NCI-H2227 (cell line): ENCODE measurements around the gene CTSH.

Source experiments
- DNase-seq: peaks from one replicate; lab custom pipeline; 2025; ENCODE audit not compliant: unreplicated experiment; lab: John Stamatoyannopoulos, UW

The CTSH gene

DNA sequence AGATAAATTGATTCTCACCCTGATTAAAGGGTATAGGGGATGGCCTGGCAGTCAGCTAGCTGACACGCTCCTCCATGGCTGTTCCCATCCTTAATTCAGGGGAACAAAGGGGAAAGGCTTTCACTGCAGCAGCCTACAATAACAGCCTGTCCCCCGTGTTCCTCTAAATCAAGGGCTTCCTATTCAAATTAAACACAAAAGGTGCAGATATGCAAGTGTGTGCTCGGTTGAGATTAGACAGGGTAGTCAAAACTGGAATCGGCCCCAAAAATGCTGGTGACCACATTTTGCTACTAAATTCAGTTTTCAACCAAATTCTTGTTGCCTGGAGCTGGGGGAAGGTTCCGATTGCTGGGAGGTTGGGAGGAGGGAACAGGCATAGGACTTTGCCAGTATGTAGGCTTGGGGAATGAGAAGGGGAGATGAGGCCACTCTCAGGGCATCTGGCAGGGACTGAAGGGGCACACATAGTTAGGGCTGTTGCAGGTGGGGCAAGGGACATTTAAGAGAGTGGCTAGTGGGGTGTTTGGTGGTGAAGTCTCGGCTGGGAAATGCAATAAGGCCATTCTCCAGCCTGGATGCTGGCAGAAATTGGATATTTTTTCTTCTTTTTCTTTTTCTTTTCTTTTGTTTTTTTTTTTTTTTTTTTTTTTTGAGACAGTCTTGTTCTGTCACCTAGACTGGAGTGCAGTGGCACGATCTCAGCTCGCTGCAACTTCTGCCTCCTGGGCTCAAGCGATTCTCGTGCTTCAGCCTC, 32.9 kb upstream of the CTSH start:
- DNase-seq = no peak

DNA sequence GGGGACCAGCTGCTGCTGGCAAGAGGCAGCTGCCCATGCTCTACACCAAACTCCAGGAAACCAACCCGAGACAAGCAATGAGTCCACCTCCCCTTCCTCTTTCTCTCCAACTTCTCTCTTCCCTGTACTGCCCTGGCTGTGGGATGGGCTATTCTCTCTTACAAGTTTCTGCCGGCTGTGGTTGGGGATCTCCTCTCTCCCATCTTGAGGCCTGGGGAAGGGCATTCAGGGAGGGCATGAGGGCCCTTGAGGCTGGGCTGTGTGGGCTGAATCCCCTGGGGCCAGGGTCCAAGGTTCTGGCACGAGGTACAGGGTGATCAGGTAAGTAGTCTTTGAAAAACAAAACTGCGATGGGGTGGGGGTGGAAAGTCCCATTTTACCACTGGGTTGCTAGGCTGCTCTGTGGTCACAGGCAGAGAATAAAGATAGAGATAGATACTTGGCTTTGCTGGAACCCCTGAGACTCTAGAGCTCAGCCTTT, 32.3 kb upstream of the CTSH start:
- no peak for DNase-seq

DNA sequence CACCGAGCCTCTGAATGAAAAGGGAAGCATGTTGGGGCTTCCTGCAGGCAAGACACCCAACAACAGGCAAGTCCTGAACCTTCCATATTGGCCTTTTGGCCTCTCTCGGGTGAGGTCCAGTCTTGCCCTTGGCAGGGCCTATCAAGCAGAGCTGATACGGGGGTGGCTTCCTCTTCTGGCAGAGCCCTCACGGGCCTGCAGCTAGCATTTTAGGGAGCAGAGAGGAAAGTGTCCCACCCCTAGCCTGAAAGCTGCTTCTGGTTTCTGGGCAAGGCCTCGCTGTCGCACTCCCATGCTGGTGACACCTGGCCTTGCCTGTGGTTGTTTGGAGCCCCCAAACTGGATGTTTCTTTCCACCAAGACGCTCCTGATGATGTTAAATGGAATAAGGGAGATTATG, 31.8 kb upstream of the CTSH start:
- no peak for DNase-seq

DNA sequence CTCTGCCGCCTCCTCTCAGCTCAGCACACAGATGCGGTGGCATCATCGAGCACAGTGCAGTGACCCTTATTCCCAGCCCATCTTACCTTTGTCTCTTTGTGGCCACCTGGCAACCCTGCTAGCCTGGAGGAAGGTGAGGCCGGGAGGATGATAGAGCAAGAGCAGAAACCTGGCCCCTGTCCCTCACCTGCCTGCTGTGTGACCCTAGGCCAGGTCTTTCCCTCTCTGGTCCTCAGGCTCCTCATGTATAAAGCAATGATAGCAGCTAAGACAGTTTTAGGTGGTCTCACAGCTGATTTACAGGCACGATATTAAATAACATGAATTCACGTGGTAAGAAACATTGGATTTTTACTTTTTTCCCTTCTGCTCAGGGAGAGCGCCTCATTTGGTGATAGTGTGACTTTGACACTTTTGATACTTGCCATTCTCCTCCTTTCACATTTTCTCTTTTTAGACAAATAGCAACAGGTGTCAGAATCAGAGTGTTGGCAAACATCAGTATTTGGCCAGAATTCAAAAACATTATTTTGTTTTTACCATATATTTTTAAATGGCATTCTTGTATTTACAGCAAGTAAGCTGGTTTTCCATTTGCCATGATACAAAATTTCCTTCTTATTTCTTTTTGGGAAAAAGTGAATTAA, 29.5 kb upstream of the CTSH start:
- DNase-seq = no peak

DNA sequence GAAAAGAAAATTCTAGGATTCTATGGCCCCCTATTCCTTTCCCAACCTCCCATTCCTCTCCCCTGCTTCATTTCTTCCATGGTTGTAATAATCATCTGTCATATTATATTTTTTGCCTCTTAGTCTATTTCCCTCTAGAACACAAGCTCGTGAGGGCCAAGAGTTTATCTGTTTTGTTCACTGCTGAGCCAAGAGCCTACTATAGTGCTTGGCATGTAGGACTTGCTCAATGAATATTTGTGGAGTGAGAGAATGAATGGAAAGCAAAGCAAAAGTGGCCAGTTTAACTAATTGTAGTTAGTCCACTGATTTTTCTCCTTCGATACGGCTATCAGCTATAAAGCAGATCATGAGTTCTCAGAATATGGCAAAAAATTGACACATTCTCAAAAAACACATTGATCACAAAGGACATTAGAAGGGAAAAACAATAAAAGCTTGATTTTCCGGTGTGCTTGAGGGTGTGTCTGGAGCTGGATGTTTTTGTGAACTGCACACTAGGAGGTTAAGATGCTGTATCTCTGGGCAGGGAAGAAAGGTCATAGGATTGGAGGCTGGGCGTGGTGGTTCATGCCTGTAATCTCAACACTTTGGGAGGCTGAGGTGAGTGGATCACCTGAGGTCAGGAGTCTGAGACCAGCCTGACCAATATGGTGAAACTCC, 25.0 kb upstream of the CTSH start:
- no peak for DNase-seq

DNA sequence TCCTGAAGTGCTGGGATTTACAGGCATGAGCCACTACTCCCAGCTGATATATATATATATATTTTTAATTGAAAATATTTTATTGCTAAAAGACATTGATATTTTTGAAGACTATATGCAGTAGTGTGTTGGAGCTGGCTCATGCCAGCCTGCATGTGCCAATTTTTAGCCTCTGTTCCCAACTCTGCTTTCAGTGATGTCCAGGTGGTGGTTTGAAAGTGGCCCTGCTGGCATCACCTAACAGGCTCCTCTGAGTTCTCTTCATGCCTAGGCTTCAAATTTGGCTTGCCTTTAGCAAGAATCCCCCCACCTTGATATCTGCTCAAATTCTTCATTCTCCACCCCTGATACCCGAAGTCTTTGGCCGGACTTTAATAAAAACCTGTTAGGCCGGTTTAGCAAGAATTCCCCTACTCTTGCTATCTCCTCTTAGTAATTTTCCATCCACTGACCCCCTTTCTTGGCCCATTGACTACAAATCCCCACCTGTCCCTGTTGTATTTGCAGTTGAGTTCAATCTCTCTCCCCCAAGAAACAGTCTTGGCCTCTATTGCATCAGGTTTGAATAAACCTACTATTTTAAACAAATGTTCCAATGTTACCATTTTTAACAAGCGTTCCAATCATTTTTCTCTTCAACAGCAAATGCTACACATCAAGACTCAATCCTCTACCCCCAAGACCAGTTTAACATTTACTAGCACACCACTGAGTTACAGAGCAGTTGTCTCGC, 23.9 kb upstream of the CTSH start:
- no peak for DNase-seq

DNA sequence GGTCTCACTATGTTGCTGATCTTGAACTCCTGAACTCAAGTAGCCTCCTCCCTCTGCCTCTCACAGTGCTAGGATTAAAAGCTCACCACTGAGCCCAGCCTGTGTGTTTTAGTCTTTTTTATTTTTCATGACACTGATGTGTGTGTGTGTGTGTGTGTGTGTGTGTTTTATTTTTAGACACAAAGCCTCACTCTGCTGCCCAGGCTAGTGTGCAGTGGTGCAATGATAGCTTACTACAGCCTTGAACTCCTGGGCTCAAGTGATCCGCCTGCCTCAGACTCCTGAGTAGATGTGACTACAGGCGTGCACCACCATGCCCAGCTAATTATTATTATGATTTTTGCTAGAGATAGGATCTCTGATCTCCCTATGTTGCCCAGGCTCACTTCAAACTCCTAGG, 23.3 kb upstream of the CTSH start:
- no peak for DNase-seq

DNA sequence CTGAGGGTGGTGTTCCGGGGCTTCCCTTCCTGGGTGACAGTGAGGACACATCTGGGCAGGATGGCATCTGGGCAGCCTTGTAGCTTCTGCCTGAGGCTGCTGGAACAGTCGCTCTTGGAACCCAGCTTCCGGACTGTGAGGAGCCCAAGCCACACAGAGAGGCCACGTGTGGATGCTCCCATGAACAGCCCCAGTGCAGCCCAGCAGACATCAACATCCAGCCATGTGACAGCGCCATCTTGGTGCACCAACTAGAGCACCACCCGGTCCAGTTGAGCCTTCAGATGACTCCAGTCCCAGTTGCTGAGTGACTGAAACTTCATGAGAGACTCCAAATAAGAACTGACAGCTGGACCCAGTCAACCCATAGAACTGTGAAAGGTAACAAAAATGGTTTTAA, 15.5 kb upstream of the CTSH start:
- DNase-seq = no peak

DNA sequence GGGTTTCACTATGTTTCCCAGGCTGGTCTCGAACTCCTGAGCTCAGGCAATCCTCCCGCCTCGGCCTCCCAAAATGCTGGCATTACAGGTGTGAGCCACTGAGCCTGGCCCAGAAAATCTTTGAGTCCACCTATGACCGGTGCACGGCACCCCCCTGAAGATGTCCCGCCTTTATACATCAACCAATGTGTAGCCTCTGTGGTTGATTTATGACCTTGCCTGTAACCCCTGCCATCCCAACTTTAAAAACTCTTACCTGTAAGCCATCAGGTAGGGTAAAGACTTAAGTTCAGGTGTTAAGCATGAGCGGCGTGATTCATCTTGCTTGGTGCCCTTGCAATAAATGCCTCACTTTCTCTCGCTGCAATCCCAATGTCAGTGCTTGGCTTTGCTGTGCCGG, 14.5 kb upstream of the CTSH start:
- DNase-seq = no peak

DNA sequence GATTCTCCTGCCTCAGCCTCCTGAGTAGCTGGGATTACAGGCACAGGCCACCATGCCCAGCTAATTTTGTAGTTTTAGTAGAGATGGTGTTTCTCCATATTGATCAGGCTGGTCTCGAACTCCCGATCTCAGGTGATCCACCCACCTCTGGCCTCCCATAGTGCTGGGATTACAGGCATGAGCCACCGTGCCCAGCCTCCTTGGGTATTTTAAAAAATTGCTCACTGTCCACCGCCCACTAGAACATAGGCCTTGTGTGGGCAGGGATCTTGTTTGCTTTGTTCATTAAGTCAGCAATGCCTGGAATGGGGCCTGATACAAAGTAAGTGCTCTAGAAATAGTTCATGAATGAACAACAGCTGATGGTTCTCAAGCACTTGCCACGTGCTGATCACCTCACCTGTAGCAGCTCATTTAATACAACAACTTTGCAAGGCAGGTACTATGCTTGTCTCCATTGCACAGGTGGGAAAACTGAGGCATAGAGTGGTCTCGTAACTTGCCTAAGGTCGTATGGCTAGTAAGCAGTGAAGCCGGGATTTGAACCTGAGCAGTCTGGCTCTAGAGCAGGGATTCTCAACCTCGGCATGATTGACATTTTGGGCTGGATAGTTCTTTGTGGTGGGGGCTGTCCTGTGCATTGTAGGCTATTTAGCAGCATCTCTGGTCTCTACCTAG, 12.7 kb upstream of the CTSH start:
- no peak for DNase-seq

DNA sequence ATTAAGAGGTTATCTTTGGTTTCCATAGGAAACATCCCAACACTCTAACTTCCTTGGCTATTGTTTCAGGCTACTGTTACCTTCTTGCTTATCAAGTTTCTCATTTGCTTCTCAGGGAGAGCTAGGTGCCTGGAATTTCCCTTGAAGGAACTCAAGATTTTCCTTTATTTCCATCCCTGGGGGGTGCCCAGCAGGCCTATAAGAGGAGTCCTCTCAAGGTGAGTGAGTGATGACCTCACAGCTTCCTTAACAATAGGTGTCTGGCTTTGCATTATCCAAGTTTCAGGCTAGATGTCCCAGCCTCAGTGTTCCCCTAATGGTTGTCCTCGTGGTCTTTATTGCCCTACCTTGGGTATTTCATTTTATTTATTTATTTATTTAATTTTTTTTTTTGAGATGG, 12.1 kb upstream of the CTSH start:
- no peak for DNase-seq

DNA sequence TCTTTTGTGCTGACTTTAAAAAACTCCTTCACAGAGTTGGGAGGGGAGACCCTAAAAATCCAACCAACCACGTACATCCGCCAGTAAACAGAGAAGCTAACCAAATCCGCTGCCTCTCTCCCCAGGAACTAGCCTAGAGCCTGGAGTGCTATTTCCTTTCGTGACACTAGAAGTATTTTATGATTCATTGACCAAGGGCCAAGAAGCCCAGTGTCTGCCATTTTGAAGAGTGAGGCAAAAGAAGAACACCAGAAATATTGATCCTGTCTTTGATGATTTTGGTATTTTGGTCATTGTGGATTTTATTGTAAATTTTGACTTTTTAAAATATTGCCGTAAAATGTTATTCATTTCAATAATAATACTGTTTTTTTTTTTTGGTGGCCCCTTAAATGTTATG, 10.5 kb upstream of the CTSH start:
- DNase-seq = no peak

DNA sequence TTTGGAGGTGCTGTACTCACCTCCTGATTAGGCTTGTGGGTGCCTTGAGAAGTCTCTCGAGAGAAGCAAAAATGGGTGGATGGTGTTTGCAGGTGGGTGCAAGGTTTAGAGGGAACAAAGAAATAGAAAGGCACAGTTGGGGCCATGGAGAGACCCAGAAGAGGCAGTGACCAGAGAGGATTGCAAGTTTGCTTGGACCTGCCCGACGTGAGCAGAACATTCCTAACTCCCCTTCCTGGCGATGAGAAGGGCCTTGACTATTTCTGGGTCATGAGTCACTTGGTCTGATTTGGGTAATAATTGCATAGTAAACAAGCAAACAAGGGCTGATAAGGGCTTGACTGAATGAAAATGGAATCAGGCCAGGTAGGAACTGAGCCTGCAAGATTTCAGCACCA, 7.0 kb upstream of the CTSH start:
- DNase-seq = no peak

DNA sequence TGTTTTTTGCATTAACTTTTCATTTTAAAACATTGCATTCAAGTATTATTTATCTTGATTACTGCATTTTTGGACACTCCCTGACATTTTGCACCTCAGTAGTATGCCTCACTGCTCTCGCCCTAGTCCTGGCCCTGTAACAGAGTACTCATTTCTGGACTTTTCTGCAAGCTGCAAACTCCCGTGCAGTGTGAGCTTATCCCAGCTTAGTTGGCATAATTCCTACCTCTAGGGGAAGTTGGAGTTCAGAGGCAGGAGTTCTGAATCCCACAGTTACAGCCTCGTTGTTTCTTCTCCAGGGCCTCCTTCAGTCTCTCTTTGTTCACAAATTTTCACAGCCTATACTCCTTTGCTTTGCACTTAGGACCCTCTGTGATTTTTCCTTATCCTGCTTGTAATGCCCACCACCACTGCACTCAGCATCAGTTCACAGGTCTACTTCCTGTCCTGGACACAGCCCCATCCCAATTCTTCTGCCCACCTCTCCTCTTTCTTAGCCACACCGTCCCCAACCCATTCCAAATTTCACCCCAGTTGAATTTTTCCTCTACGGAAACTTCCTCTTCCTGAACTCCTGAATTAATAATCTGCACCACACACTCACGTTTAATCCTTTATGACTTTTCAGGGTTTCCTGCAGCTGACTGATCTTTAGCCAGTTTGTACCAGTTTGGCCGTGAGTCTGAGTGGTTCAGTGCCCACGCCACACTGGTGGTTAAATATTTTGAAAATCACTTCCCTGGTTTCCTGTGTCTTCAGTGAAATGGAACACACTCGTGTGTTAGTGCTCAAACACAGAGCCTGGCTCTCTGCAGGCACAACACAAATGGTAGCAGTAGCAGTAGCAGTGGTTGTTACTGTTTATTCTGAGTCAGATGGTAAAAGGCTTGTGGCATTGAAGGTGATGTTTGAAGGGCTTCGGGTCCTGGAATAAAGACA, 6.3 kb upstream of the CTSH start:
- DNase-seq = no peak

DNA sequence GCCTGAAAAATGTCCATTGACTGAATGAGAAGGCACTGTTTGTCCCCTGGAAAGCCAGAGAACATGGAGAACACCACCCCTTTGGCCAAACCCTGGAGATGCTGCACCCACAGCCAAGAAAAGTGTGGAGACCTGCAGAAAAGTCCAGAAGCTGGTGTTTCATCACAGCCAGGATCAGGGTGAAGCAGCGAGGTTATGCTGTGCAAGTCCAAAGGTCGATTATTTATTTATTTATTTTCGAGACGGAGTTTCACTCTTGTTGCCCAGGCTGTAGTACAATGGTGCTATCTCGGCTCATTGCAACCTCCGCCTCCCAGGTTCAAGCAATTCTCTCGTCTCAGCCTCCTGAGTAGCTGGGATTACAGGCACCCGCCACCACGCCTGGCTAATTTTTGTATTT, 5.5 kb upstream of the CTSH start:
- no peak for DNase-seq

DNA sequence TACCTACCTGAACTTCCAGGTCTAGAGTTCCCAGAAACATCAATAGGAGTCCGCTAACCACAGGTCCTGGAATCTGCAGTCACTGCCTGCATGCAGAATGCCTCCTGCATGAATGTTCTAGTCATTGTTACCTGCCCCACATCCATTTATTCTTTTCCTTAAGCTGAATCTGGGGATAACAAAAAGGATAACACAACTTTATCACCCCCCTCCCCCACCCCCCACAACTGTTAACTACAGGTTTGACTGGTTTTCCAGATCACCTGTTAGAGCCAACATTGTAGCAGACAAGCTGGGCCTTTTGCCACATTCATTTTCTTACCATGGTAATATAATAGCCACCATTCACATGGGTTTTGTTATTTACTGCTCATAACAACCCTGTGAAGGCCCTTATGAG, 4.6 kb upstream of the CTSH start:
- no peak for DNase-seq

DNA sequence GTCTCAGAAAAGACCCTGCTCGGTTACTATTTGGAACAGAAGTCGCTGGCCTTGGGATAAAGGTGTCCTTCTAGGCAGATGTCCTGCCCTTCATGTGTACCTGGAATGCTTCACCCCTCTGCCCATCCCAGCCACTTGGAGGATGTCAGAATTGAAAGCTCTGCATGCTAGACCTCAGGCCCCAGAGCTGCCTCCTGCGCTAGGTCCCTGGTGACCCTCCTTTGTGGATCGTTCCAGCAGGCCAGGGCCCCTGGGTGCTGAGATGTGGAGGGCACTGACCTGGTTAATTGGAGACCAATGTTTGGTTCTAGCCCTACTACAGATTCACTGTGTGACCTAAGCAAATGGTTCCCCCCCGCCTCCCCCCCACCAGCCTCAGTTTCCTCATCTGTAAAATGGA, 2.7 kb upstream of the CTSH start:
- no peak for DNase-seq

DNA sequence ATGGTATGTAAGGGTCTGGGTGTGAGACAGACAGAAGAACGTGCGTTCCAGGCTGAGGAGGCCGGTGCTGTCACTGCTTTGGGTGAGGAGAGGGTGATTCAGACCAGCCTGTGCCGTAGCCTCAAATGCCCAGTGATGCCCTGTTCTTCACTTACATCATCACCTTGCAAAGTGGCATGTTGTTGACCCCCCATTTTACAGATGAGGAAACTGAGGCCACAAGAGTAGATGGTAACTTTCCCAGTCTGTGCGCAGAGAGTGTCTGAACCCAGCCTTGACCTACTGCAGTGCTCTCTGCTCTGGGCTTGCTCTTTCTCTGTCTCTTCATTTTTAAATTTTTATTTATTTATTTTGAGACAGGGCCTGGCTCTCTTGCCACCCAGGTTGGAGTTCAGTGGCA, 1.6 kb upstream of the CTSH start:
- DNase-seq = no peak

DNA sequence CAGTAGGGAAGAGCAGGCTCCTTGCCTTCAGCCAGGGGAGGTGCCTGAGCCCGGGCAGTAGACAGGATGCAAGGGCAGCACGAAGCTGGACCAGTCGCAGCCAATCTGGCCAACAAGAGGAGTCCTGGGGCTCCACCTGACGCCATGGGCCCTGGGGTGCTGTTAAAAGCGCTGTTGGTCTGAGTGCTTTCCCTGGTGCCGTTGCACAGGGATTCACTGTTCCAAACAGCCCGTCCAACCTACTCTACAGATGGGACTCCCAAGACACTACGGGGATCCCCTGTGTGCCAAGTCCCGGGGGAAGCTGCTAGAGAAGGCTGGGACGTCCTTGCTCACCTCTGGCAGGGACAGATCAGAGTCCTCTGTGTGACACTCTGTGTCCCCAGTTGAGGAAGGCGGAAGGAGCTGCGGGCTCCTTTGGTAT, 632 bp downstream of the CTSH start:
- DNase-seq = no peak

DNA sequence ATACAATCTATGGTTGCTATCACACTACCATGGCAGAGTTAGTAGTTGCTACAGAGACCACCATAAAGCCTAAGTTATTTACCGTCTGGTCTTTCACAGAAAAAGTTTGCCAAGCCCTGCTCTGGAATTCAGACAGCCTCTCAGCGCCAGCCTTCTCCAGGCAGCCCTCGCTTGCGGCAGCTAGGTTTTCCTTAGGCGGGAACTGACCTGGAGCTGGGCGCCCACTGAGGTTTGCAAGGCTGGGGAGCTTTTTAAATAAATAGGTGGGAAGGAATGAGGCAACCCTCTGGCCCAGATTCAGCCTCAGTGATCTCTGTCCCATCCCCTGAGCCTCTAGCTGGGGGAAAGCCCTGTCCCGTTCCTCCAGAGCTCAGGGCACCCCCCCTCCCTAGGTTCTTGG, 1.2 kb downstream of the CTSH start:
- no peak for DNase-seq
